C4-2B (cell line): ENCODE data around the gene ABCB4.

Experiments used
- H3K27ac ChIP-seq: fragments of 450-650 bp; 2 replicates; pipeline ENCODE4 v1.5.1; 2017
- CTCF ChIP-seq: fragments of 450-650 bp; conservative IDR thresholded peaks from 2 replicates; pipeline ENCODE4 v1.5.1; 2017; ENCODE audit warnings: mild to moderate bottlenecking
- ZFX ChIP-seq: fragments of 450-650 bp; IDR thresholded peaks from 2 replicates; pipeline ENCODE4 v1.6.1; 2017

The ABCB4 gene

GRCh38 chr7:87497482-87497881 lies 22.0 kb upstream of the ABCB4 start:
- TF ChIP-seq ZFX (no peak), CTCF (no peak)
- H3K27ac ChIP-seq, result no peak overlapping the region

GRCh38 chr7:87495366-87495765 lies 19.9 kb upstream of the ABCB4 start:
- TF ChIP-seq CTCF, result no peak
- TF ChIP-seq ZFX, result no peak

GRCh38 chr7:87494454-87494853 lies 19.0 kb upstream of the ABCB4 start:
- TF ChIP-seq ZFX, result no peak
- TF ChIP-seq CTCF, result no peak
- no peak overlapping the region for H3K27ac ChIP-seq

More at GRCh38 chr7:87495366-87495765, 19.9 kb upstream of the ABCB4 start:
- H3K27ac ChIP-seq, result no peak overlapping the region

- TF ChIP-seq CTCF (no peak), ZFX (no peak)
- no peak overlapping the region for H3K27ac ChIP-seq
These were observed 7.7 kb upstream of the ABCB4 start for GRCh38 chr7:87483131-87483530.

GRCh38 chr7:87482115-87482514 lies 6.6 kb upstream of the ABCB4 start:
- TF ChIP-seq CTCF (no peak), ZFX (no peak)
- no peak overlapping the region for H3K27ac ChIP-seq

GRCh38 chr7:87480386-87480785 lies 4.9 kb upstream of the ABCB4 start:
- TF ChIP-seq CTCF (no peak), ZFX (no peak)
- H3K27ac ChIP-seq, result no peak overlapping the region

GRCh38 chr7:87479951-87480350 lies 4.5 kb upstream of the ABCB4 start:
- H3K27ac ChIP-seq, result no peak overlapping the region
- TF ChIP-seq ZFX (no peak), CTCF (no peak)
